SU-DHL-6 (cell line): ENCODE results near the gene HSPB3.
A peak's percentile ranks its signal among the peaks of the same experiment; 100 is the strongest.

Experiments
- H2AFZ ChIP-seq: fragments of 200-600 bp; sonication (generic); 2 replicates; pipeline ENCODE4 v1.6.1; 2014; ENCODE audit warnings: low read depth, mild to moderate bottlenecking, moderate library complexity, mixed read lengths, antibody characterized with exemption, low read length; ENCODE audit not compliant: severe bottlenecking
- H3F3A ChIP-seq: fragments of 200-600 bp; shearing (Covaris generic); 2 replicates; pipeline ENCODE4 v1.6.0; 2016; ENCODE audit warnings: antibody characterized with exemption, mild to moderate bottlenecking; ENCODE audit not compliant: insufficient read depth
- H3K27ac ChIP-seq: fragments of 200-600 bp; sonication (generic); 2 replicates; pipeline ENCODE4 v1.5.1; 2016; ENCODE audit warnings: low read depth, mild to moderate bottlenecking, low read length, moderate library complexity, mixed read lengths
- H3K27me3 ChIP-seq: fragments of 200-600 bp; sonication (generic), shearing (Covaris generic); 2 replicates; pipeline ENCODE4 v1.6.0; 2014; ENCODE audit warnings: mild to moderate bottlenecking, low read length
- H3K36me3 ChIP-seq: fragments of 200-600 bp; sonication (generic); 2 replicates; pipeline ENCODE4 v1.6.1; 2014; ENCODE audit warnings: mild to moderate bottlenecking, low read length, mixed read lengths
- H3K4me2 ChIP-seq: fragments of 300-600, 200-600 bp; shearing (Covaris generic), sonication (generic); 2 replicates; pipeline ENCODE4 v1.6.0; 2014; ENCODE audit warnings: low read length, low read depth, mild to moderate bottlenecking; ENCODE audit not compliant: poor library complexity, severe bottlenecking
- H3K4me3 ChIP-seq: fragments of 200-600 bp; sonication (generic); 2 replicates; pipeline ENCODE4 v1.5.1; 2014; ENCODE audit warnings: antibody characterized with exemption, low read length, mild to moderate bottlenecking, mixed read lengths; ENCODE audit not compliant: insufficient read depth, poor library complexity, severe bottlenecking
- H3K79me2 ChIP-seq: fragments of 200-600 bp; sonication (generic); 2 replicates; pipeline ENCODE4 v1.6.1; 2014; ENCODE audit warnings: mild to moderate bottlenecking, low read length, moderate library complexity; ENCODE audit not compliant: insufficient read depth
- H3K9ac ChIP-seq: fragments of 200-600 bp; sonication (generic); 2 replicates; pipeline ENCODE4 v1.7.0; 2014; ENCODE audit warnings: mild to moderate bottlenecking, low read length
- H3K9me2 ChIP-seq: fragments of 200-600 bp; sonication (generic); replicated peaks from 2 replicates; pipeline ENCODE4 v1.6.1; 2014; ENCODE audit warnings: low read length; ENCODE audit not compliant: insufficient read depth
- H3K9me3 ChIP-seq: fragments of 200-600 bp; sonication (generic); 2 replicates; pipeline ENCODE4 v1.6.1; 2014; ENCODE audit warnings: low read length, mixed read lengths; ENCODE audit not compliant: insufficient read depth
- H4K20me1 ChIP-seq: fragments of 200-600 bp; sonication (generic); 2 replicates; pipeline ENCODE4 v1.6.1; 2014; ENCODE audit warnings: low read depth, mild to moderate bottlenecking, antibody characterized with exemption, low read length, moderate library complexity, mixed read lengths
- EZH2phosphoT487 ChIP-seq: fragments of 200-600 bp; sonication (generic), shearing (Covaris generic); conservative IDR thresholded peaks from 2 replicates; pipeline ENCODE4 v1.6.1; 2018; ENCODE audit warnings: mild to moderate bottlenecking, antibody characterized with exemption, low read length, moderate library complexity, mixed read lengths
- TF ChIP-seq, protein P1 (sequence below): fragments of 200-600 bp; sonication (generic); IDR thresholded peaks from one replicate; pipeline ENCODE4 v1.5.1; 2017; ENCODE audit warnings: antibody characterized with exemption, mild to moderate bottlenecking, low read length, moderate library complexity; ENCODE audit not compliant: insufficient read depth, poor library complexity, severe bottlenecking

Gene HSPB3

DNA sequence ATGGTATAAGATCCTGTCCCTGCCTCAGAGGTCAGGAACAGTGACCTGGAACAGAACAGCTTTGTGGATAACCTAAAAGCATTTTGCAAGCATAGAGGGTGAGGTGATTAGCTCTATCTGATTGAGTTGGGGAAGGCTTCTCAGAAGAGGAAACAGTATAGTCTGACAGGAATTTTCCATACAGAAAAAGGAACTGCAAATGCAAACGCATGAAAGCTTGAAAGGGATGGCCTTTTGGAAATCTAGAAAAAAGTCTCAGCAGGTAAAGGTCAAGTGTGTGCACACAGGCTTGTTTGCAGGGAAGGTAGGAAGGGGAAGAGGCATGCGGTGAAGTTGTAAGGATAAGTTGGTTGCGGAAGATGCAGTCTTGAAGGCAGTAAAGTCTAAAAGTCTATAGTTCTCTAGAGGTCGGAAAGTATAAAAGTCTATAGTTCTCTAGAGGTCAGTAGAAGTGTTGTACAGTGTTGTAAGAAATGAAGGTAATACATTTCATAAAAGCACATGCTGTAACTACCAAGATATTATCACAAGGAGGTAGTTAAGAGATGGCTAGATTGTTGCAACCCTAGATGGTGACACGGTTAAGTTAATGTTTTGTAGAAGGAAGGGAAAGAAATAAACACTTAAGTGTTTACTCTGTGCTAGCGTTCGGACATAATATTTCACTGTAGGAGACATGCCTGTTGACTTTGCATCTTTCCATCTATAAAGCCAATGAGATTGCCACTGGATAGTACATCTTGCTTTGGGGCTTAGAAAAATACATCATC lies 16.7 kb upstream of the HSPB3 start:
- Histone ChIP-seq H3K27ac (no peak overlapping the region), H3K9me3 (no peaks in the 10 kb centered on the region), H2AFZ (no peak overlapping the region), H3K36me3 (no peaks in the 10 kb centered on the region), H3K9me2 (no peaks in the 10 kb centered on the region), H4K20me1 (no peaks in the 10 kb centered on the region), H3K79me2 (no peaks in the 10 kb centered on the region), H3K27me3 (no peaks in the 10 kb centered on the region), H3K9ac (no peak overlapping the region), H3F3A (no peaks in the 10 kb centered on the region), H3K4me3 (no peak overlapping the region), H3K4me2 (no peak overlapping the region)
- TF ChIP-seq, protein P1, sequence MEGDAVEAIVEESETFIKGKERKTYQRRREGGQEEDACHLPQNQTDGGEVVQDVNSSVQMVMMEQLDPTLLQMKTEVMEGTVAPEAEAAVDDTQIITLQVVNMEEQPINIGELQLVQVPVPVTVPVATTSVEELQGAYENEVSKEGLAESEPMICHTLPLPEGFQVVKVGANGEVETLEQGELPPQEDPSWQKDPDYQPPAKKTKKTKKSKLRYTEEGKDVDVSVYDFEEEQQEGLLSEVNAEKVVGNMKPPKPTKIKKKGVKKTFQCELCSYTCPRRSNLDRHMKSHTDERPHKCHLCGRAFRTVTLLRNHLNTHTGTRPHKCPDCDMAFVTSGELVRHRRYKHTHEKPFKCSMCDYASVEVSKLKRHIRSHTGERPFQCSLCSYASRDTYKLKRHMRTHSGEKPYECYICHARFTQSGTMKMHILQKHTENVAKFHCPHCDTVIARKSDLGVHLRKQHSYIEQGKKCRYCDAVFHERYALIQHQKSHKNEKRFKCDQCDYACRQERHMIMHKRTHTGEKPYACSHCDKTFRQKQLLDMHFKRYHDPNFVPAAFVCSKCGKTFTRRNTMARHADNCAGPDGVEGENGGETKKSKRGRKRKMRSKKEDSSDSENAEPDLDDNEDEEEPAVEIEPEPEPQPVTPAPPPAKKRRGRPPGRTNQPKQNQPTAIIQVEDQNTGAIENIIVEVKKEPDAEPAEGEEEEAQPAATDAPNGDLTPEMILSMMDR: no peak
- TF ChIP-seq EZH2phosphoT487: no peak

- Histone ChIP-seq H2AFZ (peak overlapping the region; percentile 49), H3K4me2 (peak overlapping the region; percentile 42), H3K27ac (peak overlapping the region; percentile 42), H3K9ac (no peak overlapping the region), H3K79me2 (no peaks in the 10 kb centered on the region), H3F3A (no peaks in the 10 kb centered on the region), H4K20me1 (no peaks in the 10 kb centered on the region), H3K9me3 (no peaks in the 10 kb centered on the region), H3K36me3 (no peaks in the 10 kb centered on the region), H3K27me3 (no peaks in the 10 kb centered on the region), H3K9me2 (no peaks in the 10 kb centered on the region), H3K4me3 (no peak overlapping the region)
- TF ChIP-seq, protein P1: no peak
- TF ChIP-seq EZH2phosphoT487: no peak
Measured at GRCh38 chr5:54440456-54440893, 15.0 kb upstream of the HSPB3 start.

- no peak for TF ChIP-seq EZH2phosphoT487
- TF ChIP-seq, protein P1: no peak
- H2AFZ ChIP-seq: no peak overlapping the region
- no peak overlapping the region for H3K4me2 ChIP-seq
Measured at GRCh38 chr5:54442271-54442670, 13.2 kb upstream of the HSPB3 start.

More at GRCh38 chr5:54442271-54442670, 13.2 kb upstream of the HSPB3 start:
- H3K27ac ChIP-seq: no peak overlapping the region
- H3K9me2 ChIP-seq: no peaks in the 10 kb centered on the region
- H3K4me3 ChIP-seq: no peak overlapping the region
- no peaks in the 10 kb centered on the region for H3F3A ChIP-seq
- H3K9ac ChIP-seq: no peak overlapping the region
- no peaks in the 10 kb centered on the region for H3K27me3 ChIP-seq
- no peaks in the 10 kb centered on the region for H3K79me2 ChIP-seq
- no peaks in the 10 kb centered on the region for H4K20me1 ChIP-seq
- no peaks in the 10 kb centered on the region for H3K9me3 ChIP-seq
- no peaks in the 10 kb centered on the region for H3K36me3 ChIP-seq
